Measurements from ENCODE around the gene RENBP.

Gene RENBP

GRCh38 chrX:153952373-153953026 lies 8.1 kb upstream of the RENBP start:
- FAIRE-seq (no peak), DNase-seq (ENCODE audit: insufficient read length) (no peak)
- TF ChIP-seq TAF1 (IDR thresholded peaks at IDR 0.05; ENCODE audit: borderline replicate concordance, low read depth, low read length), result no peak

GRCh38 chrX:153951683-153952372 lies 7.4 kb upstream of the RENBP start:
- FAIRE-seq (no peak), DNase-seq (ENCODE audit: insufficient read length) (no peak)
- TF ChIP-seq POLR2AphosphoS5 (IDR thresholded peaks at IDR 0.05; ENCODE audit: low read depth, low read length), result no peak
- TF ChIP-seq TAF1 (IDR thresholded peaks at IDR 0.05; ENCODE audit: borderline replicate concordance, low read depth, low read length), result no peak
- no peak for TF ChIP-seq POLR2A (IDR thresholded peaks at IDR 0.05; ENCODE audit: low read depth, low read length)

GRCh38 chrX:153950127-153950526 lies 5.7 kb upstream of the RENBP start:
- no peak for TF ChIP-seq POLR2AphosphoS5 (IDR thresholded peaks at IDR 0.05; ENCODE audit: low read depth, low read length)
- TF ChIP-seq POLR2A (IDR thresholded peaks at IDR 0.05; ENCODE audit: low read depth, low read length), result no peak; the same call in 1 of the 2 replicates
- no peak for TF ChIP-seq TAF1 (IDR thresholded peaks at IDR 0.05; ENCODE audit: borderline replicate concordance, low read depth, low read length)
- FAIRE-seq, result no peak
- no peak for DNase-seq (ENCODE audit: insufficient read length)

GRCh38 chrX:153948847-153949805 lies 4.7 kb upstream of the RENBP start:
- TF ChIP-seq TAF1 (IDR thresholded peaks at IDR 0.05; ENCODE audit: borderline replicate concordance, low read depth, low read length) (no peak), POLR2A (IDR thresholded peaks at IDR 0.05; ENCODE audit: low read depth, low read length) (no peak), POLR2AphosphoS5 (IDR thresholded peaks at IDR 0.05; ENCODE audit: low read depth, low read length) (no peak)
- no peak for FAIRE-seq
- no peak for DNase-seq (ENCODE audit: insufficient read length)

GRCh38 chrX:153948002-153948466 lies 3.6 kb upstream of the RENBP start:
- FAIRE-seq, result no peak
- no peak for DNase-seq (ENCODE audit: insufficient read length)
- TF ChIP-seq POLR2A (IDR thresholded peaks at IDR 0.05; ENCODE audit: low read depth, low read length) (no peak; the same call in 1 of the 2 replicates), POLR2AphosphoS5 (IDR thresholded peaks at IDR 0.05; ENCODE audit: low read depth, low read length) (0 out of 2 replicates have a peak, but pooled peaks have one; percentile 21)

- DNase-seq (ENCODE audit: insufficient read length) (peak; percentile 93), FAIRE-seq (peak; percentile 88)
- 0 out of 2 replicates have a peak, but pooled peaks have one; percentile 22 for TF ChIP-seq POLR2A (IDR thresholded peaks at IDR 0.05; ENCODE audit: low read depth, low read length)
- no peak for TF ChIP-seq TAF1 (IDR thresholded peaks at IDR 0.05; ENCODE audit: borderline replicate concordance, low read depth, low read length)
Observed at GRCh38 chrX:153947009-153947769, 2.7 kb upstream of the RENBP start.

- TF ChIP-seq TAF1 (IDR thresholded peaks at IDR 0.05; ENCODE audit: borderline replicate concordance, low read depth, low read length) (no peak), POLR2A (IDR thresholded peaks at IDR 0.05; ENCODE audit: low read depth, low read length) (0 out of 2 replicates have a peak, but pooled peaks have one; percentile 6), POLR2AphosphoS5 (IDR thresholded peaks at IDR 0.05; ENCODE audit: low read depth, low read length) (0 out of 2 replicates have a peak, but pooled peaks have one; percentile 35)
- no peak for FAIRE-seq
Observed at GRCh38 chrX:153945956-153946943, 1.8 kb upstream of the RENBP start.

GRCh38 chrX:153944800-153945150 lies 332 bp upstream of the RENBP start:
- TF ChIP-seq POLR2A (IDR thresholded peaks at IDR 0.05; ENCODE audit: low read depth, low read length), result no peak
- DNase-seq (ENCODE audit: insufficient read length), result no peak
- no peak for FAIRE-seq

More at GRCh38 chrX:153945956-153946943, 1.8 kb upstream of the RENBP start:
- DNase-seq (ENCODE audit: insufficient read length), result no peak

GRCh38 chrX:153941336-153942252 lies 2.8 kb downstream of the RENBP start:
- TF ChIP-seq POLR2AphosphoS5 (IDR thresholded peaks at IDR 0.05; ENCODE audit: low read depth, low read length) (no peak), POLR2A (IDR thresholded peaks at IDR 0.05; ENCODE audit: low read depth, low read length) (no peak), TAF1 (IDR thresholded peaks at IDR 0.05; ENCODE audit: borderline replicate concordance, low read depth, low read length) (no peak)
- DNase-seq (ENCODE audit: insufficient read length), result no peak
- no peak for FAIRE-seq

Measured in GM12892 (cell line).